ENCODE data around the gene GREM2.

DNA sequence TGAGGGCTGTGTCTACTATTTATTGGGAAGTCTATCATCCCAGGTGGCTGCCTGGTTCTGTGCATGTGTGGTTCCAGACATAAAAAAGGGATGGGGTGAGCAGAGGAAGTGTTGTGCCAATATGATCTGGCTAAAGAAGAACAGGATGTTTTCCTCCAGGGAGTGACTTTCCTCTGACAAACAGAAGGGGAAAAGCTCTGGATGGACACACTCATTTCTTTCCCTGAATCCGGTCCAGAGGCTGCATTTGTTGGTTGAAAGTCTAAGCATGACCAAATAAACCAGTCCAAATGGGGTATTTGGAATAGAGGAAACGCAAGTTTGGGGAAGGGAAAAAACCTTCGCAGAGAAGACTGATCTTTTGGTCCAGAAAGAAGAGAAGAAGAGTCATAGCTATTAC, 12.7 kb downstream of the GREM2 start:
- TF ChIP-seq, protein P1, sequence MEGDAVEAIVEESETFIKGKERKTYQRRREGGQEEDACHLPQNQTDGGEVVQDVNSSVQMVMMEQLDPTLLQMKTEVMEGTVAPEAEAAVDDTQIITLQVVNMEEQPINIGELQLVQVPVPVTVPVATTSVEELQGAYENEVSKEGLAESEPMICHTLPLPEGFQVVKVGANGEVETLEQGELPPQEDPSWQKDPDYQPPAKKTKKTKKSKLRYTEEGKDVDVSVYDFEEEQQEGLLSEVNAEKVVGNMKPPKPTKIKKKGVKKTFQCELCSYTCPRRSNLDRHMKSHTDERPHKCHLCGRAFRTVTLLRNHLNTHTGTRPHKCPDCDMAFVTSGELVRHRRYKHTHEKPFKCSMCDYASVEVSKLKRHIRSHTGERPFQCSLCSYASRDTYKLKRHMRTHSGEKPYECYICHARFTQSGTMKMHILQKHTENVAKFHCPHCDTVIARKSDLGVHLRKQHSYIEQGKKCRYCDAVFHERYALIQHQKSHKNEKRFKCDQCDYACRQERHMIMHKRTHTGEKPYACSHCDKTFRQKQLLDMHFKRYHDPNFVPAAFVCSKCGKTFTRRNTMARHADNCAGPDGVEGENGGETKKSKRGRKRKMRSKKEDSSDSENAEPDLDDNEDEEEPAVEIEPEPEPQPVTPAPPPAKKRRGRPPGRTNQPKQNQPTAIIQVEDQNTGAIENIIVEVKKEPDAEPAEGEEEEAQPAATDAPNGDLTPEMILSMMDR (IDR thresholded peaks at IDR 0.05): no peak
- no peak for TF ChIP-seq POLR2A (IDR thresholded peaks at IDR 0.05)
